Measurements from ENCODE around the gene MPRIP.
A peak's percentile ranks its signal among the peaks of the same experiment; 100 is the strongest.

The MPRIP gene

DNA sequence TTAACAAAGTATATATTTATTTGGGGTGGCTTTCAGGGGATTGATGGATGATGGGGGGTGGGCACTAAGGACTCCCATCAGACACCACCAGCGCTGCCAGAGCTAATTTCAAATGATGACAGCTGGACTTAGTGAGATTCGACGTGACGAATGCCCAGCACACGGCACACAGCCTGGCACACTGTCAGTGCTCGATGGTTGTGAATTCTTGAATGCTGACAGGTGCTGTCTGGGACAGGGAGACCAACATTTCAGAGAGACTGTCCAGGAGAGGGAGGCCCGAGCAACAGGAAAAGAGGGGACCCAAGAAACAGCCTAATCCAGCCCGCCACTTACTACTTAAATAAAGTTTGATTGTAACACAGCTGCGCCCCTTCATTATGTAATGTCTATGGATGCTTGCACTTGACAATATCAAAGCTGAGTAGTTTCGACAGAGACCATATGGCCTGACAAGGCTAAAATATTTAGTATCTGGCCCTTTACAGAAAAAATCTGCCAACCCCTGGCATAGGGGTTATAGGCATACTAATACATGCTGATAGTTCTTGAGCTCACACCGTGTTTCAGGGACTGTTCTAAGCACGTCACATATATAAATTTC, 6.2 kb upstream of the MPRIP start:
- H3K27me3 ChIP-seq (ENCODE audit: control insufficient read depth, insufficient read depth, low read length): no peaks in the 10 kb centered on the region
- H3K36me3 ChIP-seq (ENCODE audit: control insufficient read depth, insufficient read depth, low read length): no peaks in the 10 kb centered on the region
- no peaks in the 10 kb centered on the region for H3K4me1 ChIP-seq (ENCODE audit: control insufficient read depth, insufficient read depth, low read length)
- no peak overlapping the region for H3K9ac ChIP-seq (ENCODE audit: low read length)
- no peak overlapping the region for H3K27ac ChIP-seq (ENCODE audit: low read depth, low read length)
- no peak overlapping the region for H3K4me3 ChIP-seq (ENCODE audit: low read length)

DNA sequence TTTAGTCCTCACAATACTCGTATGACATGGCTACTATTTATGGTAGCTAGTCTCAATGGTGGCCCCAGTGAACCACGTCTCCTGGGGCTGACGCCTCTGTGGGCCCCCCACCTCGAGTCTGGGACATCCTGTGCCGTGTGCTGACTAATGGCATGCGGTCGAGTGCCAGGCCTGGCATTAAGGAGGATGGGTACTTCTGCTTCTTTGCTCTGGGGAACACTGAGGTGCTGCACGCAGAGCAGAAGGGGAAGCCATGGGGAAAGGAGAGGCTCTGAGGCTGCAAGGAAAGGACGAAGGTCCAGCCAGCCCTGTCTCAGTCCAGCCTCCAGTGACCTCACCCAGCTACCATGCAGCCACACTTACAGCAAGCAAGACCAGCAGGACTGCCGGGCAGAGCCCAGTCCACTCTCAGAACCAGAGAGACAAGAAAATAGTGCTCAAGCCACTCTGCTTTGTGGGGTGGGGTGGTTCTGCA, 5.7 kb upstream of the MPRIP start:
- H3K9ac ChIP-seq (ENCODE audit: low read length): no peak overlapping the region
- no peak overlapping the region for H3K27ac ChIP-seq (ENCODE audit: low read depth, low read length)

DNA sequence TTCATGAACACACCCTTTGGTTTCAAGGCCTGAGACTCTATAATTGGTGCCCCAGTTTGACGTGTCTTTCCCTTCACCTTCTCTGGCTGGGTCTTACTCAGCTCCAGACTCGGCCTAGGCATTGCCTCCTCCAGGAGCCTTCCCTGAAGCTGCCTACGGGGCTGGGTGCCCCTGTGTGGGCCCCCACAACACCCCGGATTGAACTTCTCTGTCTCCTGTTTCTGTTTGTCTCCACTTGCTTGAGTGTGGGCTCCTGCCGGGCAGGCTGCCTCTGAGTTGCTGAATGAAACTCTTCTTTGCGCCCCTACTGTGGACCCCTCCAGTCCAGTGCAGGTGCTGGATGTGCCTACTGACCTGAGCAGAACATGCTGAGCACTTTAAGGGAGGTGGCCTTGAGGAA, 2.3 kb upstream of the MPRIP start:
- Histone ChIP-seq H3K36me3 (ENCODE audit: control insufficient read depth, insufficient read depth, low read length) (no peaks in the 10 kb centered on the region), H3K27ac (ENCODE audit: low read depth, low read length) (no peak overlapping the region), H3K27me3 (ENCODE audit: control insufficient read depth, insufficient read depth, low read length) (no peaks in the 10 kb centered on the region), H3K9ac (ENCODE audit: low read length) (no peak overlapping the region), H3K4me3 (ENCODE audit: low read length) (no peak overlapping the region), H3K4me1 (ENCODE audit: control insufficient read depth, insufficient read depth, low read length) (peaks cover 12% of the 10 kb centered on the region)

More for the DNA sequence above, 5.7 kb upstream of the MPRIP start:
- Histone ChIP-seq H3K4me1 (ENCODE audit: control insufficient read depth, insufficient read depth, low read length) (peaks cover 2% of the 10 kb centered on the region), H3K27me3 (ENCODE audit: control insufficient read depth, insufficient read depth, low read length) (no peaks in the 10 kb centered on the region), H3K36me3 (ENCODE audit: control insufficient read depth, insufficient read depth, low read length) (no peaks in the 10 kb centered on the region), H3K4me3 (ENCODE audit: low read length) (no peak overlapping the region)

DNA sequence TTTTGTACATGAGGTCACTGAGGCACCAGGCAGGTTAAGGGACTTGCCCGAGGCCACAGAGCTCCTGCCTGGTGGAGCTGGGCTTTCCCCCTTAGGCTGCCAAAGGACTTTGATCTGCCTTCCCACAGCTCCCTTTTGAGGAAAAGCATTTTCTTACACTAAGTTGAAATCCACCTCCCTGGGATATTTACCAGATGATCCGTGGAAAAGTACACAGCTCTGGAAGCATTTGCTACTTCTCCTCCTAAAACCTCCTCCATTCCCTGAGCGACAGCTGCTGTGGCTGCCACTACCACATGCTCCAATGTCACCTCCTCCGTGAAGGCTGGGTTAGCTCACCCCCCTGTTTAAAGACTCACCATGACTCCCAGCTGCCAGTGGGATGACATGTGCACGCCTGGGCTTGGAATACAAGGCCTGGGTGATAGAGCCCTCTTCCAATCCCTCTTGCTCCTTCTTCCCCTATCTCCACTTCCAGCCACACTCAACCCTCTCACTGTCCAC, 1.2 kb upstream of the MPRIP start:
- Histone ChIP-seq H3K9ac (ENCODE audit: low read length) (no peak overlapping the region), H3K27ac (ENCODE audit: low read depth, low read length) (no peak overlapping the region), H3K36me3 (ENCODE audit: control insufficient read depth, insufficient read depth, low read length) (no peaks in the 10 kb centered on the region), H3K4me1 (ENCODE audit: control insufficient read depth, insufficient read depth, low read length) (peaks cover 16% of the 10 kb centered on the region), H3K4me3 (ENCODE audit: low read length) (peak overlapping the region; percentile 72), H3K27me3 (ENCODE audit: control insufficient read depth, insufficient read depth, low read length) (no peaks in the 10 kb centered on the region)

DNA sequence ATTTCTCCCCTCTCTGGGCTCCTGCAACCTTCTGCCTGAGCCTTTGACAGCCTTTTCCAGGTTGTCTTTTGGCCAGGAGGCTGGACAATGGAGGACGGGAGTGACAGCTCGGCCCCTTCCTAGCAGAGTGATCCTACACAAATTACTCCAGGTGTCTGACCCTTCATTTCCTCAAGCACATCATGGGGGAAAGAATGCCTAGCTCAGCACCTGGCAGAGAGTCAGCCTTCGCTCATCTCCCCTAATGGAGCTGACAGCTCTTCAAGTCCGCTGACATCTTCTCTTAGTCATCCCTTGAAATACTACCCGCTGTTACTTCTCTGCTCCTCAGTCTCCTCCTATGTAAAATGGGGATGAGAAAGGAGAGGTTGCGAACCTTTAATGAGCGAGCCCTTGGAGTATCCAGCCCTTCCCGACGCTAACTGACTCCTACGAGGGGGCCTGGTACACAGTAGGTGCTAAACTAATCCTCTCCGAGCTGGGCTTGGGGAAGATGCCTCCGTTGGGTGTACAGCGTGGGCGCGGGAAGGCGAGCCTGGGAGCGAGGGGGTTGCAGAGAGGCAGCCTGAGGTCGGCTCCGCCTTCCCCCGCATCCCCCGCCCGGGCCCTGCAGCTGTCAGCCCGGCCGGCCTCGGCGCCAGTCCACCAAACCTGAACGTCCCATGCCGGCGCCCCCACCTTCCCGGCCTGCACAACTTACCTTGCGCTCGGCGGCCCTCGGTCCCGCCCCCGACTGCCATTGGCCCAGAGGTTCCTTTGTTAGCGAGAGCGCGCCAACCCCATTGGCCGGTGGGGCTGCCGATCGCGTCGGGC, 480 bp upstream of the MPRIP start:
- H3K27me3 ChIP-seq (ENCODE audit: control insufficient read depth, insufficient read depth, low read length): no peaks in the 10 kb centered on the region
- no peaks in the 10 kb centered on the region for H3K36me3 ChIP-seq (ENCODE audit: control insufficient read depth, insufficient read depth, low read length)
- H3K9ac ChIP-seq (ENCODE audit: low read length): peak overlapping the region; percentile 60
- H3K4me3 ChIP-seq (ENCODE audit: low read length): peak overlapping the region; percentile 72
- peak overlapping the region; percentile 72 for H3K27ac ChIP-seq (ENCODE audit: low read depth, low read length)
- peaks cover 16% of the 10 kb centered on the region for H3K4me1 ChIP-seq (ENCODE audit: control insufficient read depth, insufficient read depth, low read length)

DNA sequence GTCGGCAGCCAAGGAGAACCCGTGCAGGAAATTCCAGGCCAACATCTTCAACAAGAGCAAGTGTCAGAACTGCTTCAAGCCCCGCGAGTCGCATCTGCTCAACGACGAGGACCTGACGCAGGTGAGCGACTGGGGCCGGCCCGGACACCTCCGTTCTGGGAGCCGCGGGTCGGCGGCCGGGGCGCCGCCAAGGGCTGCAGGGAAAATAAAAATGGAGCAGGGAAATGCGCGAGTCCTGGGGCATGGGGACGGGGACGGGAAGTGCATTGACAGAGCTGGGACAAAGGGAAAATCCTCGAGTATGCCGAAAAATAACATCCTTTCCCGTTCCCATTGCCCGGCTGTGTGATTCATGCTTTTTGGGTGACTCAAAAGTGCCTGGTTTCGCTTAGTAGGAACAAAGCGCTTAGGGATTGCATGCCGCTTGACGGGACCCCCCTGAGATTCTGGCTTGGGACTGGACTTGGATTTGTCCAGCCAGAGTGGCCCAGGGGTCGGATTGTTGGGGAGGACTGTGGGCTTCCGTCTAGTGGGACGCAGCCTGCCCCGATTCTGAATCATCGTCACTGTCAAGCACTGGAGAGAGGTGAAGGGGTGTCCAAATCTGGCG, 699 bp downstream of the MPRIP start:
- Histone ChIP-seq H3K36me3 (ENCODE audit: control insufficient read depth, insufficient read depth, low read length) (no peaks in the 10 kb centered on the region), H3K9ac (ENCODE audit: low read length) (peak overlapping the region; percentile 75), H3K27ac (ENCODE audit: low read depth, low read length) (peak overlapping the region; percentile 55), H3K4me1 (ENCODE audit: control insufficient read depth, insufficient read depth, low read length) (peaks cover 22% of the 10 kb centered on the region), H3K4me3 (ENCODE audit: low read length) (peak overlapping the region; percentile 78), H3K27me3 (ENCODE audit: control insufficient read depth, insufficient read depth, low read length) (no peaks in the 10 kb centered on the region)

DNA sequence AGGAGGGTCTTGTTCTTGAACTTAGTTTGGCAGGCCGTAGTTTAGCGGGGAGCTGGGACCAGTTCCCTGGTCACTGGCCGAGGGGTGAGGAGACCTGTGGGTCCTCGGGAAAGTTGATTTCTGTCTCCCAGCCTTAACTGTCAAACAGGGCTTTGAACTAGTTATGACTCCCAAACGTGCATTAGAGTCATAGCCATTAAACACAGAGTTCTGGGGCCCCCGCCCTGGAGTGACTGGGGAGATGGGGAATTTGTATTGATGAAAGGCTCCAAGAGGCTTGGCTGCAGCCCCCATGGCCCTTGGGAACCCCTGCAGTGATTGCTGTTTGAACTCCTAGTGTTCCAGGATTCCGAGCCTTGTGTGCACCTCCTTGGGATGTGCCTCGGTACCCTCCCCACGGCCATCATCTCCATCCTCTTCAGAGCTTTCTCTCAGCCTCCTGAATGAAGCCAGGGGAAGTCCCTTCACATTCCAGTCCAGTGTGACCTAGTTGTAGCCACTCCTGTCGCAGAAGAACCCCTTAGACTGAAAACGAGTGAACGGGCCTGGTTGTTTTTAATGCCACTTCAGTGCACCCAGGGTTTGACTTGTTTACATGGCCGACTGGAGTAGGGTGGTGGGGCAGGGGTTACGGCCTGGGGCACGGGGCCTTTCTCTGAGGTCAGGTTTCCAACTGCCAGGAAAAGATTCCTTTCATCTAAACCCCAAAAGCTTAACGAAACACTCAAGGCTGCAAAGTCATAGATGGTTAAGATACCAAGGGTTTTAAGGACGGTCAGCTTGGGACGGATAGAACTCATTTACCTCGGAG, 1.4 kb downstream of the MPRIP start:
- no peaks in the 10 kb centered on the region for H3K36me3 ChIP-seq (ENCODE audit: control insufficient read depth, insufficient read depth, low read length)
- H3K9ac ChIP-seq (ENCODE audit: low read length): peak overlapping the region; percentile 75
- H3K27me3 ChIP-seq (ENCODE audit: control insufficient read depth, insufficient read depth, low read length): no peaks in the 10 kb centered on the region
- peak overlapping the region; percentile 55 for H3K27ac ChIP-seq (ENCODE audit: low read depth, low read length)
- H3K4me1 ChIP-seq (ENCODE audit: control insufficient read depth, insufficient read depth, low read length): peaks cover 22% of the 10 kb centered on the region
- peak overlapping the region; percentile 78 for H3K4me3 ChIP-seq (ENCODE audit: low read length)

DNA sequence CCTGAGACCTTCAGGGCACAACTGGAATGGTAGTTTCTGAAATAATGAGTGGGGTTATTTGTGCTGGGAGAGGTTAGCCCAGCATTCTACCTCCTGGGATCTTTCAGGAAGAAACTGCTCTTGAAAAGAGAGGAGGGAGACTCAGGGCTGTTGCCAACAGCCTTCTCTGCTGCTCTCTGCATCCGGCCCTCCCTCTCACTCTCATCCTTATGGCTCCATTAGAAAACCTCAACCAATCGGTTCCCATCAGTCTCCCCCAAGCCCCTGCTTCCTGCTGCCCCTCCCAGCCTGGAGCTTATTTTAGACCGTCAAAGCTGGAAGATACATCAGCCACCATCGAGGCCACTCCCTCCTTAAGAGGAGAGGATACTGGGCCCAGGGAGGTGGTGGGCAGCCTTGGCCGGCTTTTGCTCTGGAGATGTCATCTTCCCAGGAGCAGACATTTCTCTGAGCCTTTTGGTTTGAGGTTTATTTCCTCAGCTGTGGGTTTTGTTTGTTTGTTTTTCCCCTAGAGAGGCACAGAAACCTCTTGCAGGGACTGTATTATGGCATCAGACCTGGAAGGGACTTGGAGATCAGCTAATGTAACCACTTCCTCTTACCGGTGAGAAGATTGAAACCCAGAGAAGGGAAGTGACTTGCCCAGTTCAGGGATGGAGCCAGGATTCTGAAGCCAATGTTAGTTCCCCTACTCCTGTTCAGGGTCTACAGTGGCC, 2.7 kb downstream of the MPRIP start:
- Histone ChIP-seq H3K36me3 (ENCODE audit: control insufficient read depth, insufficient read depth, low read length) (no peaks in the 10 kb centered on the region), H3K4me1 (ENCODE audit: control insufficient read depth, insufficient read depth, low read length) (peaks cover 22% of the 10 kb centered on the region), H3K27me3 (ENCODE audit: control insufficient read depth, insufficient read depth, low read length) (no peaks in the 10 kb centered on the region), H3K4me3 (ENCODE audit: low read length) (peak overlapping the region; percentile 22), H3K9ac (ENCODE audit: low read length) (no peak overlapping the region), H3K27ac (ENCODE audit: low read depth, low read length) (peak overlapping the region; percentile 58)

DNA sequence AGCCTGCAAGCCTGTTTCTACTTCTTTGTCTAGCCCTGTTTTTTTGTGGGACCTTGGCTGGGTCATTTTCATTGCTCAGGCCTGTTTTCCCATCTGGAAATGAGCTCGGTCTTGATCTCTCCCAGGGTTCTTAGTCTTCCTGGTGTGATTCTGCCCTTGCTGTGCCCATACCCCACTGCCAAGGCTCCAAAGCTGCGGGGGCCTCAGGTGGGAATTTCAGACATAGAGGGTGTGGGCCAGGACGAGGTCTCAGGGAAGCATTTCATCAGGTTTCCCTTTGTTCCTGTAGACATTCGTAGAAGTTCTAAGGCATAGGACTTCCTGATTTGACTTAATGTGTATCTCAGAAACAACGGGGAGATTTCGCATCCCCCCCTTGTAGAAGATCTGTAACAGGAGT, 5.8 kb downstream of the MPRIP start:
- Histone ChIP-seq H3K27me3 (ENCODE audit: control insufficient read depth, insufficient read depth, low read length) (no peaks in the 10 kb centered on the region), H3K4me1 (ENCODE audit: control insufficient read depth, insufficient read depth, low read length) (peaks cover 24% of the 10 kb centered on the region), H3K27ac (ENCODE audit: low read depth, low read length) (no peak overlapping the region), H3K4me3 (ENCODE audit: low read length) (no peak overlapping the region), H3K36me3 (ENCODE audit: control insufficient read depth, insufficient read depth, low read length) (no peaks in the 10 kb centered on the region), H3K9ac (ENCODE audit: low read length) (no peak overlapping the region)

DNA sequence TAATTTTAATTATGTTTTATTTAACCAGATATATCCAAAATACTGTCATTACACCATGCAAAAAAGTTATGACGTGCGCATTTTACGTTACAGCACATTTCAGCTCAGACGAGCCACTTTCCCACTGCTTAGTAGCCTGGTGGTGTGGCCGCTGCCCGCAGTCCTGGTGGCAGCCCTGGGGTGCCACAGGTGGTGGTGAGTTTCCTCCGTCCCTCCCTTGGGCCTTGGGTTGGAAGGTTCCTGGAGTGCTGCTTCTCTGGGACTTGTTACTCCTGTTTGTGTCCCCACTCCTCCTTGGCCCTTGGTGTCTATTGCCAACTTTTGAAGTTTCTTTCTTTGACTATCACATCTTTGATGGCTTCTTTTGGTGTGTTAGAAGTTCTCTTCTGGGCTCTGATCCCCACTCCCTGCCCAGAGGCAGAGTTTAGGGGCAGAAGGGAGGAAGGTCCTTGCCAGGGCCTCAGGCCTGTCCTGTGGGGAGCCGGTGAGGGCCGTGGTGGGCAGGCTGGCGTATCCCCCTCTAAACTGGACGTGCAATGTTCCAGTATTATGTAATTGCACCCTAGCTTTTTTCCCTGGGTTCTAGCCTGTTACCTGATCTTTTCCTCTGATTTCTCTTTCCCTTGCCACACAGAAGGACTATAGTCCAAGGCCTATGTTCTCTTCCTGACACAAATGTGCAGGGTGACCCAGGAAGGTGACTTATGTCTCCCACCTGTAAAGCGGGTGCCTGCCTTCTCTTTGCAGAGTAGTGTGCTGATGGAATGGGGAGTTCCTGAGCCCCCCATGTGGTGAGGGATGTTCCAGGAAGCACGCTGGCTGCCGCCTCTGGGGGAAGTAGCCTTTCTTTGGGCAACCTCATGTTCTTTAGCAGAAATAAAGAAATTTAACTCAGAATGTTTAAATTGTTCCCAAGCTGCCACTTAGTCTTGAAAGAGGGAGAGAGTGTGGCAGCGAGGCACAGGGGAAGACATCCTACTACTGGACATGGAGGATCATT, 8.4 kb downstream of the MPRIP start:
- Histone ChIP-seq H3K9ac (ENCODE audit: low read length) (no peak overlapping the region), H3K4me1 (ENCODE audit: control insufficient read depth, insufficient read depth, low read length) (peaks cover 17% of the 10 kb centered on the region), H3K27me3 (ENCODE audit: control insufficient read depth, insufficient read depth, low read length) (no peaks in the 10 kb centered on the region), H3K4me3 (ENCODE audit: low read length) (no peak overlapping the region), H3K27ac (ENCODE audit: low read depth, low read length) (no peak overlapping the region), H3K36me3 (ENCODE audit: control insufficient read depth, insufficient read depth, low read length) (peaks cover 3% of the 10 kb centered on the region)

DNA sequence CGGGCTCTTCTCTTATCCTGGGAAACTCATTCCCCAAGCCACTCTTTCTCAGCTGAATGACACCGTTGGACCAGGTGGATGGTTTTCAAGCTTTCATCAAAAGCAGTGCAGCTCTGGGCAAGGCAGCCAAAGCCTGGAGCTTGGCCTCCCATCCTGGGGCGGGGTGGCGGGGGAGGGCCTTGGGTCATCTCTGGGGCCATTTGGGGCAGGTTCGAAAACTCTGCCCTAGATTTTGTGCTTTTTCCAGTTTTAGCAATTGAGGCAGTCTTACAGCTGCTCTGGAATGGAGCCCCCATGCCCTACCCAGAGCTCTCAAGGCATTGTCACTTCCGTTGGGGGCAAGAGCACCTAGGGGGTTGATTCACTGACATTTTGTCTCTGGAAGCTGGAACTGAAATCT, 9.1 kb downstream of the MPRIP start:
- Histone ChIP-seq H3K4me1 (ENCODE audit: control insufficient read depth, insufficient read depth, low read length) (peaks cover 24% of the 10 kb centered on the region), H3K9ac (ENCODE audit: low read length) (no peak overlapping the region), H3K27ac (ENCODE audit: low read depth, low read length) (no peak overlapping the region), H3K27me3 (ENCODE audit: control insufficient read depth, insufficient read depth, low read length) (no peaks in the 10 kb centered on the region), H3K36me3 (ENCODE audit: control insufficient read depth, insufficient read depth, low read length) (peaks cover 3% of the 10 kb centered on the region), H3K4me3 (ENCODE audit: low read length) (no peak overlapping the region)

Data from rectal smooth muscle tissue (tissue), 1 donor.